Mammary epithelial cell (primary cell): Measurements from ENCODE around the gene CHAC1.

ENCODE experiments used
- CTCF ChIP-seq, 2 donors: IDR thresholded peaks in 1 of 2; conservative IDR thresholded peaks in 1 of 2; 2 replicates each; pipeline ENCODE4 v1.5.1; 2011 to 2012; ENCODE audit warnings: inconsistent platforms in 2 of 2, low read length in 2 of 2, mild to moderate bottlenecking in 2 of 2, control low read depth in 1 of 2, low read depth in 1 of 2; ENCODE audit not compliant: insufficient read depth in 1 of 2; ENCODE audit errors: extremely low read depth in 1 of 2
- EZH2 ChIP-seq: IDR thresholded peaks from 2 replicates; pipeline ENCODE4 v1.6.1; 2012; ENCODE audit warnings: low read length, inconsistent platforms, borderline replicate concordance

- TF ChIP-seq CTCF (conservative IDR thresholded peaks at IDR 0.05 in 1 of 2, IDR thresholded peaks at IDR 0.05 in 1 of 2; ENCODE audit: extremely low read depth in 1 of 2, insufficient read depth in 1 of 2, low read depth in 1 of 2, low read length in 2 of 2) (peak; percentile 52 to 78), EZH2 (no peak)
These were observed 22.6 kb upstream of the CHAC1 start for GRCh38 chr15:40930430-40931299.
